ENCODE data around the gene CYTH2. TPM values are rescaled to one million over a fixed set of nuclear protein-coding genes. Genes with fewer than 3 reads are reported as not detected.
A peak's percentile ranks its signal among the peaks of the same experiment; 100 is the strongest.

Gene CYTH2
- total RNA-seq (10 to 100 TPM; 56.8 to 61.2 TPM), polyA plus RNA-seq (10 to 100 TPM; 32.7 to 76.6 TPM)
- long read RNA-seq, donor 1, full-length matches to known transcripts, result 126 of 142 reads
- long read RNA-seq, donor 1, partial matches to known transcripts, result 8 of 142 reads
- long read RNA-seq, donor 1, other reads (novel, unspliced or antisense), result 8 of 142 reads
- long read RNA-seq, donor 2, full-length matches to known transcripts, result 17 of 32 reads
- long read RNA-seq, donor 2, partial matches to known transcripts, result 12 of 32 reads
- long read RNA-seq, donor 2, other reads (novel, unspliced or antisense), result 3 of 32 reads

GRCh38 chr19:48469289-48469881 is at the start of gene CYTH2:
Gene CYTH2, plus strand, starts transcription at chr19:48469369. Its CDS starts 139 bp downstream, at chr19:48469508.
- Histone ChIP-seq H3K4me3 (ENCODE audit: low read length in 2 of 2) (peak within 1 kb of the TSS; percentile 45 to 87), H3K27me3 (ENCODE audit: control insufficient read depth in 1 of 2, insufficient read depth in 2 of 2, low read length in 1 of 2) (no peaks in the 10 kb centered on the region), H3K36me3 (ENCODE audit: control insufficient read depth in 1 of 2, insufficient read depth in 2 of 2, low read length in 1 of 2) (peaks cover 4 to 7% of the 10 kb centered on the region in 2 donors), H3K9me3 (ENCODE audit: control insufficient read depth, low read length) (no peaks in the 10 kb centered on the region), H3K4me1 (ENCODE audit: control insufficient read depth in 1 of 2, insufficient read depth in 2 of 2, low read length in 2 of 2) (no peaks in the 10 kb centered on the region), H3K27ac (ENCODE audit: low read depth in 1 of 2, low read length in 2 of 2) (peak within 1 kb of the TSS; percentile 71 to 72)
- 0 to 1% methylated on average over 51 to 66 of the region's 66 CpGs for WGBS, 2 donors
- peak; percentile 91 to 97 for DNase-seq
- ATAC-seq (ENCODE audit: low FRiP score), result peak; percentile 89
- intact Hi-C loops (cut with DNase I), result no loop called here

- H3K27me3 ChIP-seq (ENCODE audit: control insufficient read depth in 1 of 2, insufficient read depth in 2 of 2, low read length in 1 of 2), result no peaks in the 10 kb centered on the region
- H3K9me3 ChIP-seq (ENCODE audit: control insufficient read depth, low read length), result no peaks in the 10 kb centered on the region
- no peak for DNase-seq
- no peaks in the 10 kb centered on the region for H3K36me3 ChIP-seq (ENCODE audit: control insufficient read depth in 1 of 2, insufficient read depth in 2 of 2, low read length in 1 of 2)
- ATAC-seq (ENCODE audit: low FRiP score), result no peak
- no peak overlapping the region for H3K27ac ChIP-seq (ENCODE audit: low read depth in 1 of 2, low read length in 2 of 2)
- WGBS, 2 donors, result 75% methylated on average over 16 of the region's 16 CpGs
- no peaks in the 10 kb centered on the region for H3K4me1 ChIP-seq (ENCODE audit: control insufficient read depth in 1 of 2, insufficient read depth in 2 of 2, low read length in 2 of 2)
- H3K4me3 ChIP-seq (ENCODE audit: low read length in 2 of 2), result no peak overlapping the region
- intact Hi-C loops (cut with DNase I), result no loop called here
Observed at GRCh38 chr19:48421548-48421947, 47.6 kb upstream of the CYTH2 start.

GRCh38 chr19:48424694-48425219 is 44.4 kb upstream of the CYTH2 start:
- H3K27ac ChIP-seq (ENCODE audit: low read depth in 1 of 2, low read length in 2 of 2), result no peak overlapping the region
- H3K27me3 ChIP-seq (ENCODE audit: control insufficient read depth in 1 of 2, insufficient read depth in 2 of 2, low read length in 1 of 2), result no peaks in the 10 kb centered on the region
- ATAC-seq (ENCODE audit: low FRiP score) (peak; percentile 52), DNase-seq (peak in 1 of 2 donors; percentile 65)
- 17 to 20% methylated on average over 8 of the region's 8 CpGs for WGBS, 2 donors
- intact Hi-C loops (cut with DNase I), result no loop called here
- H3K4me1 ChIP-seq (ENCODE audit: control insufficient read depth in 1 of 2, insufficient read depth in 2 of 2, low read length in 2 of 2), result no peaks in the 10 kb centered on the region
- H3K4me3 ChIP-seq (ENCODE audit: low read length in 2 of 2), result no peak overlapping the region
- no peaks in the 10 kb centered on the region for H3K36me3 ChIP-seq (ENCODE audit: control insufficient read depth in 1 of 2, insufficient read depth in 2 of 2, low read length in 1 of 2)
- H3K9me3 ChIP-seq (ENCODE audit: control insufficient read depth, low read length), result no peaks in the 10 kb centered on the region

- Histone ChIP-seq H3K9me3 (ENCODE audit: control insufficient read depth, low read length) (no peaks in the 10 kb centered on the region), H3K27me3 (ENCODE audit: control insufficient read depth in 1 of 2, insufficient read depth in 2 of 2, low read length in 1 of 2) (no peaks in the 10 kb centered on the region), H3K4me1 (ENCODE audit: control insufficient read depth in 1 of 2, insufficient read depth in 2 of 2, low read length in 2 of 2) (no peaks in the 10 kb centered on the region), H3K27ac (ENCODE audit: low read depth in 1 of 2, low read length in 2 of 2) (no peak overlapping the region), H3K4me3 (ENCODE audit: low read length in 2 of 2) (no peak overlapping the region), H3K36me3 (ENCODE audit: control insufficient read depth in 1 of 2, insufficient read depth in 2 of 2, low read length in 1 of 2) (no peaks in the 10 kb centered on the region)
- ATAC-seq (ENCODE audit: low FRiP score) (no peak), DNase-seq (no peak)
- intact Hi-C loops (cut with DNase I), result no loop called here
- 90% methylated on average over 1 of the region's 1 CpG for whole genome bisulfite sequencing, 2 donors
Observed at GRCh38 chr19:48428670-48429069, 40.5 kb upstream of the CYTH2 start.

- Histone ChIP-seq H3K4me3 (ENCODE audit: low read length in 2 of 2) (no peak overlapping the region), H3K27ac (ENCODE audit: low read depth in 1 of 2, low read length in 2 of 2) (no peak overlapping the region), H3K27me3 (ENCODE audit: control insufficient read depth in 1 of 2, insufficient read depth in 2 of 2, low read length in 1 of 2) (no peaks in the 10 kb centered on the region), H3K36me3 (ENCODE audit: control insufficient read depth in 1 of 2, insufficient read depth in 2 of 2, low read length in 1 of 2) (no peaks in the 10 kb centered on the region), H3K9me3 (ENCODE audit: control insufficient read depth, low read length) (no peaks in the 10 kb centered on the region), H3K4me1 (ENCODE audit: control insufficient read depth in 1 of 2, insufficient read depth in 2 of 2, low read length in 2 of 2) (no peaks in the 10 kb centered on the region)
- WGBS, 2 donors, result 79 to 80% methylated on average over 8 of the region's 8 CpGs
- ATAC-seq (ENCODE audit: low FRiP score) (no peak), DNase-seq (no peak)
- intact Hi-C loops (cut with DNase I), result no loop called here
Observed at GRCh38 chr19:48433337-48433736, 35.8 kb upstream of the CYTH2 start.

- H3K4me1 ChIP-seq (ENCODE audit: control insufficient read depth in 1 of 2, insufficient read depth in 2 of 2, low read length in 2 of 2), result no peaks in the 10 kb centered on the region
- H3K4me3 ChIP-seq (ENCODE audit: low read length in 2 of 2), result no peak overlapping the region
- no peak for ATAC-seq (ENCODE audit: low FRiP score)
- no peaks in the 10 kb centered on the region for H3K36me3 ChIP-seq (ENCODE audit: control insufficient read depth in 1 of 2, insufficient read depth in 2 of 2, low read length in 1 of 2)
- H3K27ac ChIP-seq (ENCODE audit: low read depth in 1 of 2, low read length in 2 of 2), result no peak overlapping the region
- H3K27me3 ChIP-seq (ENCODE audit: control insufficient read depth in 1 of 2, insufficient read depth in 2 of 2, low read length in 1 of 2), result no peaks in the 10 kb centered on the region
- intact Hi-C loops (cut with DNase I), result no loop called here
- DNase-seq, result no peak
- WGBS, 2 donors, result 88 to 90% methylated on average over 5 of the region's 5 CpGs
- H3K9me3 ChIP-seq (ENCODE audit: control insufficient read depth, low read length), result no peaks in the 10 kb centered on the region
Observed at GRCh38 chr19:48436586-48436985, 32.6 kb upstream of the CYTH2 start.

- Histone ChIP-seq H3K4me3 (ENCODE audit: low read length in 2 of 2) (no peak overlapping the region), H3K4me1 (ENCODE audit: control insufficient read depth in 1 of 2, insufficient read depth in 2 of 2, low read length in 2 of 2) (no peaks in the 10 kb centered on the region), H3K27me3 (ENCODE audit: control insufficient read depth in 1 of 2, insufficient read depth in 2 of 2, low read length in 1 of 2) (no peaks in the 10 kb centered on the region), H3K27ac (ENCODE audit: low read depth in 1 of 2, low read length in 2 of 2) (no peak overlapping the region), H3K9me3 (ENCODE audit: control insufficient read depth, low read length) (no peaks in the 10 kb centered on the region), H3K36me3 (ENCODE audit: control insufficient read depth in 1 of 2, insufficient read depth in 2 of 2, low read length in 1 of 2) (no peaks in the 10 kb centered on the region)
- DNase-seq (no peak), ATAC-seq (ENCODE audit: low FRiP score) (no peak)
- 94 to 97% methylated on average over 20 of the region's 20 CpGs for WGBS, 2 donors
- intact Hi-C loops (cut with DNase I), result loop anchor here in 1 of 2 donors (10.0 kb wide), 1 partner anchor 117 kb away; the partner anchor contains the start of gene EMP3
Observed at GRCh38 chr19:48441360-48442050, 27.7 kb upstream of the CYTH2 start.

GRCh38 chr19:48442116-48443035 is 26.8 kb upstream of the CYTH2 start:
- Histone ChIP-seq H3K36me3 (ENCODE audit: control insufficient read depth in 1 of 2, insufficient read depth in 2 of 2, low read length in 1 of 2) (no peaks in the 10 kb centered on the region), H3K4me3 (ENCODE audit: low read length in 2 of 2) (no peak overlapping the region), H3K27me3 (ENCODE audit: control insufficient read depth in 1 of 2, insufficient read depth in 2 of 2, low read length in 1 of 2) (no peaks in the 10 kb centered on the region), H3K4me1 (ENCODE audit: control insufficient read depth in 1 of 2, insufficient read depth in 2 of 2, low read length in 2 of 2) (no peaks in the 10 kb centered on the region), H3K9me3 (ENCODE audit: control insufficient read depth, low read length) (no peaks in the 10 kb centered on the region), H3K27ac (ENCODE audit: low read depth in 1 of 2, low read length in 2 of 2) (no peak overlapping the region)
- intact Hi-C loops (cut with DNase I), result loop anchor here in 1 of 2 donors (10.0 kb wide), 1 partner anchor 118 kb away; the partner anchor contains the start of gene EMP3
- WGBS, 2 donors, result 30 to 33% methylated on average over 40 to 94 of the region's 94 CpGs
- DNase-seq, result no peak
- no peak for ATAC-seq (ENCODE audit: low FRiP score)

All from aorta (tissue), 5 donors.